K562 (cell line): ENCODE measurements around the gene HAPSTR1. TPM values are rescaled to one million over a fixed set of nuclear protein-coding genes. Genes with fewer than 3 reads are reported as not detected.

Source experiments
- ATAC-seq: fragments of 200-7000 bp; cut with Tn5 transposase; 3 replicates; pipeline ENCODE4 v1.9.1; 2020; ENCODE audit warnings: moderate library complexity
- BruUV-seq: library from RNA; stranded (reverse); fragments of 400-500 nt; replicated peaks from 2 replicates; lab custom pipeline; 2021; lab: Mats Ljungman, UMichigan
- CTCF ChIA-PET: fragments of 300-600 bp; formaldehyde crosslinking; extraction: SDS; loops from one replicate; lab custom pipeline; 2021; ENCODE audit warnings: low intra/inter-chr PET ratio; lab: Yijun Ruan, JAX
- POLR2A ChIA-PET: fragments of 300-600, 350-650 bp; sonication (Branson Sonifier 250); formaldehyde crosslinking; extraction: SDS; loops from one replicate; lab custom pipeline; 2021; ENCODE audit warnings: antibody characterized with exemption, inconsistent platforms; lab: Yijun Ruan, JAX
- DNase-seq, 4 experiments: peaks; one replicate each; pipeline versions ENCODE4 v3.0.0 to v3.0.0-alpha.2; 2011 to 2018; ENCODE audit warnings: low spot score in 3 of 4, mixed read lengths in 3 of 4; ENCODE audit errors: extremely low read depth in 1 of 4
- FAIRE-seq: peaks from 2 replicates; lab custom pipeline; 2011; peaks lifted over from hg19 to GRCh38; lab: Jason Lieb, UNC
- H2AFZ ChIP-seq: 2 replicates; pipeline ENCODE4 v1.6.0; 2011; ENCODE audit warnings: low read depth, low read length, control low read depth, inconsistent platforms
- H3K27ac ChIP-seq: fragments of 200-600 bp; 3 replicates; pipeline ENCODE4 v1.8.0; 2011; ENCODE audit warnings: low read depth, mild to moderate bottlenecking, control low read depth, inconsistent platforms, low read length, moderate library complexity, mixed read lengths; ENCODE audit errors: extremely low read depth
- H3K27me3 ChIP-seq, 2 experiments: fragments of 300-600 bp in 1 of 2; 2 replicates in 1 of 2; 3 replicates in 1 of 2; pipeline versions ENCODE4 v1.6.0 to v1.8.0; 2011; ENCODE audit warnings: inconsistent platforms in 2 of 2, low read length in 2 of 2, mild to moderate bottlenecking in 1 of 2, mixed read lengths in 1 of 2, moderate library complexity in 1 of 2; ENCODE audit not compliant: control insufficient read depth in 2 of 2, insufficient read depth in 2 of 2
- H3K36me3 ChIP-seq: fragments of 300-600 bp; 3 replicates; pipeline ENCODE4 v1.8.0; 2011; ENCODE audit warnings: mild to moderate bottlenecking, low read length, inconsistent platforms; ENCODE audit not compliant: control insufficient read depth, insufficient read depth
- H3K4me1 ChIP-seq, 2 experiments: fragments of 200-600 bp in 1 of 2; replicated peaks in 1 of 2; 2 replicates in 1 of 2; 3 replicates in 1 of 2; pipeline versions ENCODE4 v1.5.1 to v1.8.0; 2011; ENCODE audit warnings: inconsistent platforms in 2 of 2, low read length in 2 of 2, mild to moderate bottlenecking in 1 of 2, mixed read lengths in 1 of 2, moderate library complexity in 1 of 2; ENCODE audit not compliant: control insufficient read depth in 2 of 2, insufficient read depth in 2 of 2
- H3K4me2 ChIP-seq: 2 replicates; pipeline ENCODE4 v1.6.1; 2011; ENCODE audit warnings: low read length, control low read depth, inconsistent platforms, mixed read lengths; ENCODE audit not compliant: insufficient read depth
- H3K4me3 ChIP-seq: fragments of 200-600 bp; sonication (generic), shearing (Covaris generic); 2 replicates; pipeline ENCODE4 v1.5.1; 2016; ENCODE audit warnings: control low read depth, inconsistent platforms
- H3K79me2 ChIP-seq: fragments of 200-600 bp; 3 replicates; pipeline ENCODE4 v1.8.0; 2011; ENCODE audit warnings: low read length, inconsistent platforms; ENCODE audit not compliant: control insufficient read depth, insufficient read depth
- H3K9ac ChIP-seq, 2 experiments: 2 replicates each; pipeline versions ENCODE4 v1.6.0 to v1.6.1; 2011; ENCODE audit warnings: low read depth in 2 of 2, low read length in 2 of 2, control low read depth in 1 of 2, inconsistent platforms in 1 of 2, mild to moderate bottlenecking in 1 of 2, mixed read lengths in 1 of 2; ENCODE audit not compliant: insufficient read depth in 1 of 2
- H3K9me1 ChIP-seq: one replicate; pipeline ENCODE4 v1.6.0; 2011; ENCODE audit warnings: inconsistent platforms, mild to moderate bottlenecking, low read length, moderate library complexity; ENCODE audit not compliant: control insufficient read depth, insufficient read depth
- H3K9me3 ChIP-seq: replicated peaks from 2 replicates; pipeline ENCODE4 v1.5.1; 2011; ENCODE audit warnings: low read depth, low read length, inconsistent platforms; ENCODE audit not compliant: control insufficient read depth, insufficient read depth
- H4K20me1 ChIP-seq: replicated peaks from 2 replicates; pipeline ENCODE4 v1.6.1; 2011; ENCODE audit warnings: low read length, inconsistent platforms, mixed read lengths; ENCODE audit not compliant: control insufficient read depth, insufficient read depth
- EP400 ChIP-seq: fragments of 450-650 bp; IDR thresholded peaks from 2 replicates; pipeline ENCODE4 v1.6.1; 2017; ENCODE audit warnings: antibody characterized with exemption, mild to moderate bottlenecking, moderate library complexity
- FOXO4 ChIP-seq: fragments of 450-650 bp; formaldehyde crosslinking; IDR thresholded peaks from 2 replicates; pipeline ENCODE4 v1.4.0; 2020; ENCODE audit warnings: mild to moderate bottlenecking, moderate library complexity
- FUS ChIP-seq: fragments of 200-400 bp; formaldehyde crosslinking; optimal IDR thresholded peaks from 2 replicates; pipeline ENCODE3; 2017; ENCODE audit warnings: low read depth, low read length
- NFYB ChIP-seq: IDR thresholded peaks from 2 replicates; pipeline ENCODE4 v1.6.1; 2011; ENCODE audit warnings: mild to moderate bottlenecking, moderate library complexity; ENCODE audit not compliant: insufficient read length; ENCODE audit errors: extremely low read depth
- SMC3 ChIP-seq: conservative IDR thresholded peaks from 2 replicates; pipeline ENCODE4 v1.6.1; 2011; ENCODE audit warnings: low read depth, low read length, improper control_type of control experiment; ENCODE audit not compliant: insufficient read depth
- SPI1 ChIP-seq: IDR thresholded peaks from 2 replicates; pipeline ENCODE4 v1.6.1; 2011; ENCODE audit warnings: low read depth, low read length, control low read depth, borderline replicate concordance
- TEAD2 ChIP-seq: fragments of 450-650 bp; IDR thresholded peaks from 2 replicates; pipeline ENCODE4 v1.6.1; 2016; ENCODE audit warnings: missing genetic modification characterization, control low read depth, missing compliant biosample characterization
- ZNF175 ChIP-seq: fragments of 200-800 bp; sonication (Bioruptor generic); IDR thresholded peaks from 2 replicates; pipeline ENCODE4 v1.6.1; 2016; ENCODE audit warnings: low read depth, mild to moderate bottlenecking, missing genetic modification characterization, missing compliant biosample characterization
- ZNF24 ChIP-seq: fragments of 450-650 bp; IDR thresholded peaks from 2 replicates; pipeline ENCODE4 v1.6.1; 2016
- ZNF431 ChIP-seq: sonication (generic); formaldehyde crosslinking; IDR thresholded peaks from 2 replicates; pipeline ENCODE4 v1.8.0; 2022; ENCODE audit warnings: mild to moderate bottlenecking, missing genetic modification reagents
- ZNF589 ChIP-seq: fragments of 200-800 bp; sonication (Bioruptor generic); IDR thresholded peaks from 2 replicates; pipeline ENCODE4 v1.6.1; 2016; ENCODE audit warnings: low read depth, missing genetic modification characterization, missing compliant biosample characterization
- WGBS: fragments of 100-300 bp; shearing (Covaris generic); methylation state at CpG from one replicate; pipeline ENCODE4 v1.1.6; 2016; ENCODE audit warnings: low coverage, mixed read lengths; ENCODE audit not compliant: insufficient coverage; ENCODE audit errors: missing lambda C conversion rate; 5-methylcytosine and 5-hydroxymethylcytosine counted together
- in situ Hi-C: fragments of 300-500 bp; cut with MboI; formaldehyde crosslinking; loops from 4 replicates; pipeline ENCODE4 v1.15.0; 2018; ENCODE audit warnings: inconsistent platforms, mixed read lengths
- intact Hi-C: fragments of 100-400 bp; cut with micrococcal nuclease; formaldehyde crosslinking; loops from 2 replicates; pipeline ENCODE4 v1.14.2; 2022
- polyA plus RNA-seq, 8 experiments: library from polyadenylated mRNA; depleted of rRNA in 4 of 8; stranded (reverse) in 5 of 8; unstranded in 3 of 8; fragments of >200 nt; fragmentation: Nextera tagmentation in 2 of 8; fragmentation: Illumina TruSeq in 1 of 8; extraction: Ambion mirVana in 2 of 8; extraction: Trizol in 1 of 8; gene quantifications; 2 replicates each; pipeline versions ENCODE4 v1.2.1 to v1.2.3, GENCODE V29; 2011 to 2014; ENCODE audit warnings: inconsistent platforms in 1 of 8, missing spikeins in 1 of 8
- total RNA-seq, 7 experiments: library from RNA; depleted of rRNA in 6 of 7; stranded (reverse); fragments of >200 nt in 6 of 7; fragmentation: Illumina TruSeq in 2 of 7; extraction: Trizol in 2 of 7; gene quantifications; 2 replicates each; pipeline versions ENCODE4 v1.2.1 to v1.2.3, GENCODE V29; 2011 to 2021; ENCODE audit warnings: low replicate concordance in 1 of 7
- TF ChIP-seq, protein P1 (sequence below): sonication (generic); formaldehyde crosslinking; IDR thresholded peaks from 2 replicates; pipeline ENCODE4 v1.8.0; 2022; ENCODE audit warnings: missing genetic modification reagents, mild to moderate bottlenecking, moderate library complexity, borderline replicate concordance
- TF ChIP-seq, protein P2 (sequence below): fragments of 450-650 bp; IDR thresholded peaks from 2 replicates; pipeline ENCODE4 v1.6.1; 2017; ENCODE audit warnings: antibody characterized with exemption, mild to moderate bottlenecking

The HAPSTR1 gene
- total and polyA plus RNA-seq, 9 of the 15 experiments (the other 6 are each of a cell fraction or from before 2014, with no cell fraction given) = 10.8 to 67.9 (median 36.5) TPM

GRCh38 chr16:9081158-9081557, 10.3 kb upstream of the HAPSTR1 start:
- Histone ChIP-seq H3K9ac (0 out of 4 replicates have a peak overlapping the region, but pooled peaks of 1 of the 2 experiments have one; percentile 29), H3K27me3 (no peaks in the 10 kb centered on the region), H3K4me3 (no peak overlapping the region), H3K4me1 (peaks cover 23 to 35% of the 10 kb centered on the region in 2 experiments), H3K79me2 (no peaks in the 10 kb centered on the region), H3K4me2 (no peak overlapping the region), H3K9me1 (no peaks in the 10 kb centered on the region), H4K20me1 (no peaks in the 10 kb centered on the region), H3K36me3 (no peaks in the 10 kb centered on the region), H2AFZ (peak overlapping the region; percentile 81), H3K27ac (peak overlapping the region; percentile 56), H3K9me3 (peaks cover 8% of the 10 kb centered on the region; the same call in 1 of the 2 replicates)
- intact Hi-C loops (no loop called here), in situ Hi-C loops (no loop called here)
- no TSS peak for BruUV-seq
- WGBS = 47% methylated on average over 1 of the region's 1 CpG
- DNase-seq = no peak
- FAIRE-seq = no peak
- CTCF ChIA-PET = no interaction called here
- POLR2A ChIA-PET = interaction anchor here (6.5 to 6.9 kb wide), 2 partner anchors 11 to 14 kb away, joined by 56 to 69 read pairs; partner anchors contain the start of gene HAPSTR1
- ATAC-seq = no peak
- no peak for TF ChIP-seq NFYB
- TF ChIP-seq ZNF589 (CRISPR knock-in tag) = 0 out of 2 replicates have a peak, but pooled peaks have one; percentile 22
- no peak for TF ChIP-seq SMC3
- TF ChIP-seq, protein P1, sequence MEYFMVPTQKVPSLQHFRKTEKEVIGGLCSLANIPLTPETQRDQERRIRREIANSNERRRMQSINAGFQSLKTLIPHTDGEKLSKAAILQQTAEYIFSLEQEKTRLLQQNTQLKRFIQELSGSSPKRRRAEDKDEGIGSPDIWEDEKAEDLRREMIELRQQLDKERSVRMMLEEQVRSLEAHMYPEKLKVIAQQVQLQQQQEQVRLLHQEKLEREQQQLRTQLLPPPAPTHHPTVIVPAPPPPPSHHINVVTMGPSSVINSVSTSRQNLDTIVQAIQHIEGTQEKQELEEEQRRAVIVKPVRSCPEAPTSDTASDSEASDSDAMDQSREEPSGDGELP = no peak
- no peak for TF ChIP-seq TEAD2
- peak; percentile 66; the same call in 1 of the 2 replicates for TF ChIP-seq SPI1
- TF ChIP-seq EP400 = 0 out of 2 replicates have a peak, but pooled peaks have one; percentile 28
- TF ChIP-seq, protein P2, sequence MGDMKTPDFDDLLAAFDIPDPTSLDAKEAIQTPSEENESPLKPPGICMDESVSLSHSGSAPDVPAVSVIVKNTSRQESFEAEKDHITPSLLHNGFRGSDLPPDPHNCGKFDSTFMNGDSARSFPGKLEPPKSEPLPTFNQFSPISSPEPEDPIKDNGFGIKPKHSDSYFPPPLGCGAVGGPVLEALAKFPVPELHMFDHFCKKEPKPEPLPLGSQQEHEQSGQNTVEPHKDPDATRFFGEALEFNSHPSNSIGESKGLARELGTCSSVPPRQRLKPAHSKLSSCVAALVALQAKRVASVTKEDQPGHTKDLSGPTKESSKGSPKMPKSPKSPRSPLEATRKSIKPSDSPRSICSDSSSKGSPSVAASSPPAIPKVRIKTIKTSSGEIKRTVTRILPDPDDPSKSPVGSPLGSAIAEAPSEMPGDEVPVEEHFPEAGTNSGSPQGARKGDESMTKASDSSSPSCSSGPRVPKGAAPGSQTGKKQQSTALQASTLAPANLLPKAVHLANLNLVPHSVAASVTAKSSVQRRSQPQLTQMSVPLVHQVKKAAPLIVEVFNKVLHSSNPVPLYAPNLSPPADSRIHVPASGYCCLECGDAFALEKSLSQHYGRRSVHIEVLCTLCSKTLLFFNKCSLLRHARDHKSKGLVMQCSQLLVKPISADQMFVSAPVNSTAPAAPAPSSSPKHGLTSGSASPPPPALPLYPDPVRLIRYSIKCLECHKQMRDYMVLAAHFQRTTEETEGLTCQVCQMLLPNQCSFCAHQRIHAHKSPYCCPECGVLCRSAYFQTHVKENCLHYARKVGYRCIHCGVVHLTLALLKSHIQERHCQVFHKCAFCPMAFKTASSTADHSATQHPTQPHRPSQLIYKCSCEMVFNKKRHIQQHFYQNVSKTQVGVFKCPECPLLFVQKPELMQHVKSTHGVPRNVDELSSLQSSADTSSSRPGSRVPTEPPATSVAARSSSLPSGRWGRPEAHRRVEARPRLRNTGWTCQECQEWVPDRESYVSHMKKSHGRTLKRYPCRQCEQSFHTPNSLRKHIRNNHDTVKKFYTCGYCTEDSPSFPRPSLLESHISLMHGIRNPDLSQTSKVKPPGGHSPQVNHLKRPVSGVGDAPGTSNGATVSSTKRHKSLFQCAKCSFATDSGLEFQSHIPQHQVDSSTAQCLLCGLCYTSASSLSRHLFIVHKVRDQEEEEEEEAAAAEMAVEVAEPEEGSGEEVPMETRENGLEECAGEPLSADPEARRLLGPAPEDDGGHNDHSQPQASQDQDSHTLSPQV = 0 out of 2 replicates have a peak, but pooled peaks have one; percentile 55
- TF ChIP-seq ZNF175 (CRISPR knock-in tag) = 0 out of 2 replicates have a peak, but pooled peaks have one; percentile 25
- no peak for TF ChIP-seq FUS
- no peak for TF ChIP-seq ZNF431 (CRISPR knock-in tag)
- TF ChIP-seq FOXO4 = no peak
- TF ChIP-seq ZNF24 = no peak
